Measurements from ENCODE around the gene PALMD. TPM values are rescaled to one million over a fixed set of nuclear protein-coding genes. Genes with fewer than 3 reads are reported as not detected.

PALMD gene
- total and polyA plus RNA-seq, 2 of the 8 experiments (the other 6 are each of a cell fraction or from before 2014, with no cell fraction given): not detected

- no peak overlapping the region for H4K8ac ChIP-seq (ENCODE audit: extremely low read depth, insufficient read depth, low read length)
- H3K18ac ChIP-seq (ENCODE audit: extremely low read depth, low read length): no peak overlapping the region
- H3K9me3 ChIP-seq (ENCODE audit: insufficient read depth in 2 of 2, low read depth in 1 of 2, low read length in 1 of 2): no peaks in the 10 kb centered on the region
- no peak overlapping the region for H3K14ac ChIP-seq (ENCODE audit: insufficient read length)
- FAIRE-seq (no peak), DNase-seq (ENCODE audit: low read depth in 1 of 2, low spot score in 2 of 2) (no peak)
- no peaks in the 10 kb centered on the region for H3K36me3 ChIP-seq (ENCODE audit: control insufficient read depth in 2 of 4, insufficient read depth in 4 of 4, low read length in 3 of 4)
- no peak overlapping the region for H3K56ac ChIP-seq (replicated peaks; ENCODE audit: insufficient read length, low read depth, low read length)
- H3K27me3 ChIP-seq (replicated peaks in 1 of 4; ENCODE audit: control insufficient read depth in 3 of 4, extremely low read depth in 1 of 4, insufficient read depth in 3 of 4, low read length in 3 of 4): peaks cover 0 to 1% (median 0%) of the 10 kb centered on the region in 4 experiments; a peak in 1 of 7 replicates
- H2BK15ac ChIP-seq (ENCODE audit: low read length): no peak overlapping the region
- H3K4ac ChIP-seq (replicated peaks; ENCODE audit: insufficient read length, low read depth, low read length): no peak overlapping the region
- no peak overlapping the region for H3K23ac ChIP-seq (ENCODE audit: insufficient read length)
- H4K20me1 ChIP-seq (replicated peaks in 1 of 2; ENCODE audit: control insufficient read depth in 1 of 2, insufficient read depth in 2 of 2, low read length in 2 of 2): no peaks in the 10 kb centered on the region
- no peak overlapping the region for H2AFZ ChIP-seq (ENCODE audit: low read length)
- H2BK20ac ChIP-seq (ENCODE audit: low read length): no peak overlapping the region
- H4K5ac ChIP-seq (ENCODE audit: insufficient read length, low read depth, low read length): no peak overlapping the region
- H2AK5ac ChIP-seq (ENCODE audit: low read depth, low read length): no peak overlapping the region
- ChIA-PET CTCF (ENCODE audit: partially characterized antibody) (interaction anchor here (0.7 to 3.5 kb wide), 6 partner anchors 12 to 193 kb away, joined by 3 to 23 read pairs (median 3); no protein-coding TSS in a partner anchor), POLR2A (ENCODE audit: partially characterized antibody) (no interaction called here)
- whole genome bisulfite sequencing, 2 experiments (ENCODE audit: extremely low coverage in 1 of 2, insufficient coverage in 1 of 2, insufficient read length in 1 of 2, insufficient replicate concordance in 2 of 2, low coverage in 1 of 2, low lambda C conversion rate in 2 of 2, missing lambda C conversion rate in 1 of 2): 85% methylated on average over 5 of the region's 5 CpGs; no CpG with 5 or more reads in 1 of the 2 experiments
- H3K4me3 ChIP-seq (ENCODE audit: extremely low read depth in 1 of 4, insufficient read depth in 2 of 4, low read depth in 3 of 4, low read length in 4 of 4): no peak overlapping the region
- no peak overlapping the region for H3K9ac ChIP-seq (replicated peaks in 1 of 4; ENCODE audit: extremely low read depth in 1 of 4, low read depth in 3 of 4, low read length in 3 of 4)
- no peak overlapping the region for H3K27ac ChIP-seq (ENCODE audit: low read depth, low read length)
- no peak overlapping the region for H2BK12ac ChIP-seq (ENCODE audit: low read depth, low read length)
- H3K4me2 ChIP-seq (ENCODE audit: insufficient read depth in 1 of 2, low read depth in 2 of 2, low read length in 2 of 2): no peak overlapping the region
- H3K4me1 ChIP-seq (replicated peaks in 1 of 4; ENCODE audit: control insufficient read depth in 3 of 4, insufficient read depth in 4 of 4, low read length in 3 of 4): no peaks in the 10 kb centered on the region
- no peaks in the 10 kb centered on the region for H3K23me2 ChIP-seq (ENCODE audit: low read depth, low read length)
- H3K79me2 ChIP-seq (ENCODE audit: control insufficient read depth in 1 of 2, insufficient read depth in 2 of 2, low read length in 2 of 2): no peaks in the 10 kb centered on the region
- no peaks in the 10 kb centered on the region for H3K79me1 ChIP-seq (ENCODE audit: low read depth, low read length)
- no peak for TF ChIP-seq TAF1 (IDR thresholded peaks at IDR 0.05; ENCODE audit: low read depth, low read length)
- no peak for TF ChIP-seq SIX5 (IDR thresholded peaks at IDR 0.05; ENCODE audit: low read depth, low read length)
- TF ChIP-seq KDM5A (IDR thresholded peaks at IDR 0.05; ENCODE audit: low read length): no peak
- no peak for TF ChIP-seq CHD2 (IDR thresholded peaks at IDR 0.05; ENCODE audit: low read length)
- no peak for TF ChIP-seq TEAD4 (IDR thresholded peaks at IDR 0.05; ENCODE audit: low read depth, low read length)
- no peak for TF ChIP-seq USF2 (IDR thresholded peaks at IDR 0.05; ENCODE audit: low read length)
- H2BK120ac ChIP-seq (replicated peaks; ENCODE audit: low read depth, low read length): no peak overlapping the region
- no peak overlapping the region for H2BK5ac ChIP-seq (ENCODE audit: low read depth, low read length)
- H4K91ac ChIP-seq (replicated peaks; ENCODE audit: insufficient read length, low read length): no peak overlapping the region
These were observed 27.4 kb downstream of the PALMD start for GRCh38 chr1:99673315-99673714.
